Gastroesophageal sphincter (tissue), 3 donors: ENCODE data around the gene CYP26B1.

Experiments
- EP300 ChIP-seq: sonication (generic); formaldehyde crosslinking; IDR thresholded peaks from one replicate; pipeline ENCODE4 v1.6.1; 2017; ENCODE audit warnings: antibody characterized with exemption, mild to moderate bottlenecking
- POLR2A ChIP-seq, 2 donors: fragments of 450-650 bp; IDR thresholded peaks; one replicate each; pipeline ENCODE4 v1.6.1; 2017; ENCODE audit warnings: antibody characterized with exemption in 2 of 2, mild to moderate bottlenecking in 2 of 2, moderate library complexity in 1 of 2
- POLR2AphosphoS5 ChIP-seq: sonication (generic); formaldehyde crosslinking; IDR thresholded peaks from one replicate; pipeline ENCODE4 v1.6.1; 2017; ENCODE audit warnings: antibody characterized with exemption
- TF ChIP-seq, protein P1 (sequence below), 4 experiments: fragments of 200-600 bp in 2 of 4; fragments of 450-650 bp in 2 of 4; sonication (generic) in 1 of 4; IDR thresholded peaks; one replicate each; pipeline ENCODE4 v1.5.1; 2017 to 2019; ENCODE audit warnings: antibody characterized with exemption in 4 of 4, mild to moderate bottlenecking in 2 of 4, moderate library complexity in 2 of 4

DNA sequence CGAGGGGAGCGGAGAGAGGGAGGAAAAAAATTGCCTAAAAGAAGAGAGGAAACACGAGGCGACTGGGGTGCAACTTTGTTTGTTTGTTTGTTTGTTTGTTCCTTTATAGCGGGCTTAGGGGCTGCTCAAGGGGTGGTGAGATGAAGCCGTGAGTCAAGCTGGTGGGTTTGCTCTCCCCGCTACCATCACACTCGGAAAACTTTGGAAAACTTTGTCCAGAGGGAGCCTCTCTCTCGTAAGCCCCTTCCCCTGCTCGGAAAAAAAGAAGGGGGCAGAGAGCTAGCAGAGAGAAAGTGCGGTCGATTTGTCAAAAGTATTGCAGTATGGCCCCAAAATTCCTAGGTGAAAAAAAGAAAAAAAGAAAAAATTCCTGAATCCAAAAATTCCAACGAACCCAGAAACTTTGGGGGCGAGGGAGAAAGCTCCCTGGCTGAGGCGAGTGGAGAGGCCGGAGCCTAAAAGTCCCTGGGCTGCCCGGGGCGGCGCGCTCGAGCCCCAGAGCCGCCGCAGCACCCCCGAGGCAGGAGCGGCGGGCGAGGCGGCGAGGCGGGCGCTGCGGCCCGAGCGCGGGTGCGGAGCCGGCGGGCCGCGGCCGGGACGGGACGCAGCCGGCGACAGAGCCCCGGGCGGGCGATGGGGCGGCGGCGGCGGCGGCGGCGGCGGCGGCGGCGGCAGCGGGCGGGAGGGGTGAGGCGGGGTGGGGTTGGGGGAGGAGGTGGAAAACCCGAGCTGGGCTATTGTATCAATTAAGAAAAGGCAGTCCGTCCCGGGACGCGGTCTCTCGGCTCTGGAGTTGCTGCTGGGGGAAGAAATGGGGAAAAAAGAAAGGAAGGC lies 558 bp upstream of the CYP26B1 start:
- TF ChIP-seq, protein P1, sequence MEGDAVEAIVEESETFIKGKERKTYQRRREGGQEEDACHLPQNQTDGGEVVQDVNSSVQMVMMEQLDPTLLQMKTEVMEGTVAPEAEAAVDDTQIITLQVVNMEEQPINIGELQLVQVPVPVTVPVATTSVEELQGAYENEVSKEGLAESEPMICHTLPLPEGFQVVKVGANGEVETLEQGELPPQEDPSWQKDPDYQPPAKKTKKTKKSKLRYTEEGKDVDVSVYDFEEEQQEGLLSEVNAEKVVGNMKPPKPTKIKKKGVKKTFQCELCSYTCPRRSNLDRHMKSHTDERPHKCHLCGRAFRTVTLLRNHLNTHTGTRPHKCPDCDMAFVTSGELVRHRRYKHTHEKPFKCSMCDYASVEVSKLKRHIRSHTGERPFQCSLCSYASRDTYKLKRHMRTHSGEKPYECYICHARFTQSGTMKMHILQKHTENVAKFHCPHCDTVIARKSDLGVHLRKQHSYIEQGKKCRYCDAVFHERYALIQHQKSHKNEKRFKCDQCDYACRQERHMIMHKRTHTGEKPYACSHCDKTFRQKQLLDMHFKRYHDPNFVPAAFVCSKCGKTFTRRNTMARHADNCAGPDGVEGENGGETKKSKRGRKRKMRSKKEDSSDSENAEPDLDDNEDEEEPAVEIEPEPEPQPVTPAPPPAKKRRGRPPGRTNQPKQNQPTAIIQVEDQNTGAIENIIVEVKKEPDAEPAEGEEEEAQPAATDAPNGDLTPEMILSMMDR (IDR thresholded peaks at IDR 0.05) = no peak
- TF ChIP-seq POLR2A (IDR thresholded peaks at IDR 0.05) (no peak), POLR2AphosphoS5 (no peak), EP300 (no peak)
